ENCODE measurements around the gene MIB1. TPM values are rescaled to one million over a fixed set of nuclear protein-coding genes. Genes with fewer than 3 reads are reported as not detected.

Gene MIB1
- total and polyA plus RNA-seq, 9 of the 15 experiments (the other 6 are each of a cell fraction or from before 2014, with no cell fraction given), result 7.2 to 43.8 (median 23.2) TPM

- ChIA-PET CTCF (ENCODE audit: low intra/inter-chr PET ratio) (no interaction called here), POLR2A (interaction anchor here (0.6 to 1.3 kb wide), 2 partner anchors 15 to 35 kb away, joined by 3 to 4 read pairs; no protein-coding TSS in a partner anchor)
- Histone ChIP-seq H3K9ac (ENCODE audit: insufficient read depth in 1 of 2, low read depth in 2 of 2, low read length in 2 of 2) (no peak overlapping the region), H3K36me3 (ENCODE audit: control insufficient read depth, insufficient read depth, low read length) (peaks cover 31% of the 10 kb centered on the region), H3K4me3 (no peak overlapping the region), H3K27me3 (ENCODE audit: control insufficient read depth in 2 of 2, insufficient read depth in 2 of 2, low read length in 2 of 2) (no peaks in the 10 kb centered on the region), H3K4me1 (replicated peaks in 1 of 2; ENCODE audit: control insufficient read depth in 2 of 2, insufficient read depth in 2 of 2, low read length in 2 of 2) (no peaks in the 10 kb centered on the region), H4K20me1 (replicated peaks; ENCODE audit: control insufficient read depth, insufficient read depth, low read length) (no peaks in the 10 kb centered on the region), H3K9me3 (replicated peaks; ENCODE audit: control insufficient read depth, insufficient read depth, low read depth, low read length) (no peaks in the 10 kb centered on the region), H3K27ac (ENCODE audit: extremely low read depth, low read depth, low read length) (no peak overlapping the region), H2AFZ (ENCODE audit: low read depth, low read length) (no peak overlapping the region), H3K79me2 (ENCODE audit: control insufficient read depth, insufficient read depth, low read length) (no peaks in the 10 kb centered on the region), H3K4me2 (ENCODE audit: insufficient read depth, low read length) (no peak overlapping the region), H3K9me1 (ENCODE audit: control insufficient read depth, insufficient read depth, low read length) (no peaks in the 10 kb centered on the region)
- intact Hi-C loops (cut with micrococcal nuclease), result no loop called here
- WGBS (ENCODE audit: insufficient coverage, low coverage, missing lambda C conversion rate), result 99% methylated on average over 7 of the region's 7 CpGs
- DNase-seq (ENCODE audit: extremely low read depth in 1 of 4, low spot score in 3 of 4) (no peak), FAIRE-seq (no peak), ATAC-seq (no peak)
- no TSS peak for BruUV-seq (replicated peaks)
- in situ Hi-C loops (cut with MboI), result no loop called here
- no peak for TF ChIP-seq HDAC3 (IDR thresholded peaks at IDR 0.05; ENCODE audit: borderline replicate concordance, partially characterized antibody)
Observed at GRCh38 chr18:21774722-21775121, 34.1 kb downstream of the MIB1 start.

GRCh38 chr18:21777814-21778213, 37.2 kb downstream of the MIB1 start:
- Histone ChIP-seq H4K20me1 (replicated peaks; ENCODE audit: control insufficient read depth, insufficient read depth, low read length) (no peaks in the 10 kb centered on the region), H3K9me1 (ENCODE audit: control insufficient read depth, insufficient read depth, low read length) (no peaks in the 10 kb centered on the region), H3K27ac (ENCODE audit: extremely low read depth, low read depth, low read length) (no peak overlapping the region), H3K4me2 (ENCODE audit: insufficient read depth, low read length) (no peak overlapping the region), H3K27me3 (ENCODE audit: control insufficient read depth in 2 of 2, insufficient read depth in 2 of 2, low read length in 2 of 2) (no peaks in the 10 kb centered on the region), H3K36me3 (ENCODE audit: control insufficient read depth, insufficient read depth, low read length) (peaks cover 46% of the 10 kb centered on the region), H3K9ac (ENCODE audit: insufficient read depth in 1 of 2, low read depth in 2 of 2, low read length in 2 of 2) (no peak overlapping the region), H3K4me1 (replicated peaks in 1 of 2; ENCODE audit: control insufficient read depth in 2 of 2, insufficient read depth in 2 of 2, low read length in 2 of 2) (no peaks in the 10 kb centered on the region), H3K79me2 (ENCODE audit: control insufficient read depth, insufficient read depth, low read length) (no peaks in the 10 kb centered on the region), H3K4me3 (no peak overlapping the region), H3K9me3 (replicated peaks; ENCODE audit: control insufficient read depth, insufficient read depth, low read depth, low read length) (no peaks in the 10 kb centered on the region), H2AFZ (ENCODE audit: low read depth, low read length) (no peak overlapping the region)
- no peak for FAIRE-seq
- CTCF ChIA-PET (ENCODE audit: low intra/inter-chr PET ratio), result no interaction called here
- 77% methylated on average over 2 of the region's 2 CpGs for WGBS (ENCODE audit: insufficient coverage, low coverage, missing lambda C conversion rate)
- BruUV-seq (replicated peaks), result no TSS peak
- in situ Hi-C loops (cut with MboI) (no loop called here), intact Hi-C loops (cut with micrococcal nuclease) (no loop called here)
- POLR2A ChIA-PET, result no interaction called here
- no peak for DNase-seq (ENCODE audit: extremely low read depth in 1 of 4, low spot score in 3 of 4)
- TF ChIP-seq ZNF277 (CRISPR knock-in tag; IDR thresholded peaks at IDR 0.05; ENCODE audit: borderline replicate concordance) (no peak), STAT5A (IDR thresholded peaks at IDR 0.05; ENCODE audit: borderline replicate concordance, low read length) (no peak), PRPF4 (IDR thresholded peaks at IDR 0.05; ENCODE audit: insufficient read depth, low read depth, low read length, poor library complexity, severe bottlenecking) (no peak), SLC30A9 (CRISPR knock-in tag; IDR thresholded peaks at IDR 0.05) (no peak), ZNF175 (CRISPR knock-in tag; IDR thresholded peaks at IDR 0.05; ENCODE audit: low read depth) (no peak), CCNT2 (IDR thresholded peaks at IDR 0.05; ENCODE audit: borderline replicate concordance, extremely low read depth, insufficient read length, low read depth, low read length) (no peak), ZNF785 (CRISPR knock-in tag; IDR thresholded peaks at IDR 0.05) (no peak), HDAC1 (IDR thresholded peaks at IDR 0.05) (no peak), PHB (CRISPR knock-in tag; IDR thresholded peaks at IDR 0.05) (no peak), MED1 (CRISPR knock-in tag; IDR thresholded peaks at IDR 0.05; ENCODE audit: borderline replicate concordance) (no peak), PHF20 (IDR thresholded peaks at IDR 0.05; ENCODE audit: partially characterized antibody) (no peak)
- ATAC-seq, result no peak
